GM21526 (cell line): ENCODE measurements around the gene TPSB2.
"Not testable (repeated sequence)": the region's sequence is repeated elsewhere in the genome, so short reads cannot be mapped to it uniquely, and the experiment has no call there.

Source experiments
- ATAC-seq: cut with Tn5 transposase; IDR thresholded peaks from one replicate; pipeline ENCODE4 v1.9.1; 2021; ENCODE audit warnings: moderate library complexity; ENCODE audit not compliant: unreplicated experiment, low FRiP score

Gene TPSB2

DNA sequence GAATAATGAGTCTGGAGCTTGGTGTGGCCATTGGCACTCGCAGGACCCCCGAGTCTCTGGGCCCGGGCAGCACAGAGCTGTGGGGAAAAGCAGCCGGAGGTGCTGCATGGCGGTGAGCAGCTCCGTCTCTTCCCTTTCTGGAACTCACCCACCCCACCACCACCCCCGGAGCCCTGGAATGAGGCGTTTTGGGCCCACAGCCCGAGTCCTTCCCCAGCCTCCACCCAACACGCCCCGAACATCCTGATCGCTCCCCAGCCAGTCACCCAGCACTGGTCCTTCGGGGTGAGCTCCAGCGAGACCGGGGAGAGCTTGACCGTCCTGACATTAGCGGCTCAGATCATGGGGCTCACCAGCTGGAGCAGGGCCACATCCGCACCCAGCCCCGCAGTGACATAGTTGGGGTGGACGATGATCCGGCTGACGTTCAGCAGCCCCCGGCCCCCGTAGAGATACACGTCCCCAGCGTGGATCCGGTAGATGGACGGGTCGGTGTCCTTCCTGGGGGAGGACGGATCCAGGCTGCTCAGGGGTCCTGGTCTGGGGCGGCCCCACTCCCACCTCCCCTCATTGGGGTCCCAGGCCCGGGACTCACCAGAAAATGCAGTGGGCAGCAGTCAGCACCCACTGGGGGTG, 32.3 kb upstream of the TPSB2 start:
- ATAC-seq, result no peak

DNA sequence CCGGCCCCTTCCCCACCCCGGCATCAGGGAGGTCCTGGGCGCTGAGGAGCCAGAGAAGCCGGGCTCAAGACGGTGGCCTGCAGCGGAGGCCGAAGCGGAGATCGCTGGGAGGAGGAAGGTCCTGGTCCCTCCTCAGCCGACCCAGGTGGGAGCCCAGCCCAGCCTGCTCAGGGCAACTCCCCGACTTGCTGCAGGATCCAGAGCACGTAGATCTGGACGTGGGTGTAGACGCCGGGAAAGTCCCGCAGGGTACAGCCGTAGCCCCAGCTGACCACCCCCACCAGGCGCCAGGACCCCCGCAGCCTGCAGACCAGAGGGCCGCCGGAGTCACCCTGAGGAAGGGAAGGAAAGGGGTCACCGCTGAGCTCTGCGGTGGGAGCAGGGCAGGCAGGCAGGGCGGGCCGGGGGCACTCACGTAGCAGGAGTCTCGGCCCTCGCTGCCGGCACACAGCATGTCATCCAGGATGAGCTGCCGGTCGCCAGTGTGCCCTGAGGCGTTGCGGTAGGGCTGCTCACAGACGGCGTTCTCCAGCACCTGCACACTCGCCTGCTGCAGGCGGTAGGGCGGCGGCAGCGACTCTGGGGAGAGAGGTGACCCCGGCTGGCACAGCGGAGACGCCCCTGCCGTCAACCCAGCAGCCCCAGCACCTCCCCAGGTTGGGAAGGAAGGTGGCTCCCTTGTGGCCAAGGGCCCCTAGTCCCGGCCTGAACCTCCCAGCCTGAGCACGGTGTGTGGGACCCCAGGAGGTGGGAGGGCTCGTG, 31.3 kb upstream of the TPSB2 start:
- no peak for ATAC-seq

DNA sequence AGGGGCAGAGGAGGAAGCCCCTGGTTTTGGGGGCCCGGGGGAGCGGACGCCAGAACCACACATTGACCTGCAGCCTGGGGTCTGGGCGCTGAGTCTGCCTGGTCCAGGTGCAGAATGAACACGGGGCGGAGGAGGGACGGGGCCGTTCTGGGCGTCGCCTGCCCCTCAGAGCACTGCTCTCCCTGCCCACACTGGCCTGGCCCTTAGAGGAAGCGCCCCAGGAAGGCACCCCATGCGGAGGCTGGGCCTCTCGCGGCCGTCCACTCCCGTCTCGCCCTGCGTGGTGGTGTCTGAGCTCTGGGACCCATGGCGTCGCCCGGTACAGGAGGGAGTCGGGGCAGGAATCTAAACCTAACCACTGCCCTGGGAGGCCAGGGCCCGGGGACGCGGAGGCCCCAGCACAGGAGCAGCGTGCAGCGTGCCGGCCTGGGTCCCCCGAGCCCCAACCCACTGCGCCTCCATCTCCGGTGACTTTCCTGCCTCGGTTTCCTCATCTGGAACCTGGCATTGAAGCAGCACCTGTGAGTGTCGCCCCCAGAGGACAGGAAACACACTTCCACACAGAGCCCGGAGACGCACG, 30.2 kb upstream of the TPSB2 start:
- ATAC-seq, result no peak

DNA sequence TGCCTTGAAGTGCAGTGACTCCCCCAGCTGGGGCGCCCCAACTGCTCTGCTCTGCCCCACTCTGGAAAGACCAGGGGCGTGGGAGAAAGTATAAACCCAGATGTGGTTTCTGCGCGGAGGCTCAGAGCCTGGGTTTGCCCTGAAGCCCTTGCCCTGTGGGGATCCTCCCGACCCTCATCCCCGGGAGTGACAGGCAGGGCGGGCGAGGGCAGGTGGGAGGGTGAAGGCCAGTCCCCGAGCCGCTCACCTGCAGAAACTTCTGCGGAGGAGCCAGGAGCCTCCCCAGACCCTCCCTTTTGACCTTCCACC, 29.7 kb upstream of the TPSB2 start:
- no peak for ATAC-seq

DNA sequence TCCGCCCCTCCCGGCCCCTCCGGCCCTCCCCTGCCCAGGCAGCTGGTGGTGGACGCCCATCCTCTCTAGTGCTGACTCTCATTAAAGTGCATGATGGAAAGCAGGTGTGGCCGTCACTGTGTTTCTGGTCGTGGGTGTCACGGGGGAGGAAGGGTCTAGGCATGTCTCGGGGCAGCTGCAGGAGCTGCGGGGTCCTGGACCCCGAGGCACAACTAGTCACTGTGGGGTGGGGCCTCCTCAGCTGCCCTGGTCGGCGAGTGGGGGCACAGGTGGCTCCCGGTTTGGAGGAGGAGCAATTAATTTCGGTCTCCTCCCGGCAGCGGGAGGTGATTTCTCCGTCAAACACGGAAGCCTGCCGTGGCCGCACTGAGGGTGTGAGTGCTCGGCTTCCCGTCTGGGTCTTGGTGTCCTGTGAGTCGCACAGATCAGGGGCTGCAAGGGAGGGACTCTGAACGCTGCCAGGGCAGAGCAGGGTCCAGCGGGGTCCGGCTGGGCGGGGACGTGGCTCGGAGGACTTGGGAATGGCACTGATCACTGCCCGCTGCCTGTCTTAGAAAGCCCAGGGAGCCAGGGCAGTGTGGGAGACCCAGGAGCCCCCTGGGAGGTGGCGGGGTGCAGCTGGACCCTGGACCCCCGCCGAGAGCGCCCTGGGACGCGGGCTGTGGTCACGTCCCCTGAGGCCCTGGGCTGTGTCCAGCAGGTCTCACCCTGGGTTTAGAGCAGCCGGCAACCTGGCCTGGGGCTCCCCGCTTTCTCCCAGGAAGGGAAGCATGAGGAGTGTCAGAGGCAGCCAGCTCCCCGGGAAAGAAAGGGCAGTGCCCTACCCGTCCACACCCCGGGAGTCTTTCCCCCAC, 29.1 kb upstream of the TPSB2 start:
- no peak for ATAC-seq

DNA sequence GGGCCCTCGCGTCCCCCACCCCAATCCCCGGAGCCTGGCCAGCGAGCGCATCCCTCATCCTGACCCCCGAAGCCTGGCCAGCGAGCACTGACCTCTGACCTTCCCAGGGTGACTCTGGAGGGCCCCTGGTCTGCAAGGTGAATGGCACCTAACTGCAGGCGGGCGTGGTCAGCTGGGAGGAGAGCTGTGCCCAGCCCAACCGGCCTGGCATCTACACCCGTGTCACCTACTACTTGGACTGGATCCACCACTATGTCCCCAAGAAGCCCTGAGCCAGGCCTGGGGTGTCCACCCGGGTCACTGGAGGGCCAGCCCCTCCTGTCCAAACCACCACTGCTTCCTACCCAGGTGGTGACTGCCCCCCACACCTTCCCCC, 28.2 kb upstream of the TPSB2 start:
- ATAC-seq, result no peak

DNA sequence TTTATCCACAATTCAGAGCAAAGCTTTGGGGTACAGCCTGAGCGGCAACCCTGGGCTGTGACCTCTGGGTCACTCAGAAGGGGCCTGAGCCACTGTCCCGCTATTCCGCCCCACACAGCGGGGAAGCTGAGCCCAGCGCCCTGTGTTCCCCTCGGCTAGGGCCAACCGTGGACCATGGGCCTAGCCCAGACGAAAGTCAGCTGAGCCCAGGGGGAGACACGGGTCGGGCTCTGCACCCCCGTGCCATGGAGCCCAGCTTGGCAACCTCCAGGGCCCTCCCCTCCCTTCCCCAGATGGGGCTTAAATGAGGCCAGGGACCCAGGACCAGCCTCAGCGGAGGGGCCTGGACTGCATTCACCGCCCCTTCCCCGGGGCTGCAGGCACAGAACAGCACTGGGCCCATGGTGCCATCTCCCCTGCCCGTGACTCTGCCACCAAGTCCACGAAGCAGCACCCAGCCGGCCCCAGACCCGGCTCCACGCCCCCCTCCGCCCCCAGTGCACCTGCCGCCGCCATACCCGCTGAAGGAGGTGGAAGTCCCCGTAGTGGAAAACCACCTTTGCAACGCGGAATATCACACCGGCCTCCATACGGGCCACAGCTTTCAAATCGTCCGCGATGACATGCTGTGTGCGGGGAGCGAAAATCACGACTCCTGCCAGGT, 27.7 kb upstream of the TPSB2 start:
- ATAC-seq, result no peak

DNA sequence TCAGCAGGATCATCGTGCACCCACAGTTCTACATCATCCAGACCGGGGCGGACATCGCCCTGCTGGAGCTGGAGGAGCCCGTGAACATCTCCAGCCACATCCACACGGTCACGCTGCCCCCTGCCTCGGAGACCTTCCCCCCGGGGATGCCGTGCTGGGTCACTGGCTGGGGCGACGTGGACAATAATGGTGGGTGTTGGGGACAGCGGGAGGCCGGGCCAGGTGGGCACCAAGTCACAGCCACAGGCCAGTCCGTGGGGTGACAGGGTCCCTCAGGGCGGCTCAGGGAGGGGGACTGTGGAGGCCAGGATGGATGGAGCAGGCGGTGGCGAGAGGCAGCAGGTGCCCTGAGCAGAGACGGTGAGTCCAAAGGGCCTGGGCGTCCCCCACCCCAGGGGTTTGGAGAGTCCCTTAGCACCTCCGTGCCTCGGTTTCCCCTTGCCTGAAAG, 26.9 kb upstream of the TPSB2 start:
- ATAC-seq, result no peak

DNA sequence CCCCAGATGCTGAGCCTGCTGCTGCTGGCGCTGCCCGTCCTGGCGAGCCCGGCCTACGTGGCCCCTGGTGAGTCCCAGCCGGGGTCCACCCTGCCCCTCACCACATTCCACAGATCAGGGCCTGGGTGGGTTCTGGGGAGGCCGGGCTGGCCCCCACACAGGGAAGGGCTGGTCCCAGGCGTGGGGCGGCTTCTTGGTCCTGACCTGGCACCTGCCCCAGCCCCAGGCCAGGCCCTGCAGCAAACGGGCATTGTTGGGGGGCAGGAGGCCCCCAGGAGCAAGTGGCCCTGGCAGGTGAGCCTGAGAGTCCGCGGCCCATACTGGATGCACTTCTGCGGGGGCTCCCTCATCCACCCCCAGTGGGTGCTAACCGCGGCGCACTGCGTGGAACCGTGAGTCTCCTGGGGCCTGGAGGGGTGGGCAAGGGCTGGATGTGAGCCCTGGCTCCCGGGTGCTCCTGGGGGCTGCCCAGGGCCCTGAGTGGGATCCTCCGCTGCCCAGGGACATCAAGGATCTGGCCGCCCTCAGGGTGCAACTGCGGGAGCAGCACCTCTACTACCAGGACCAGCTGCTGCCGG, 26.4 kb upstream of the TPSB2 start:
- ATAC-seq, result not testable (repeated sequence)

DNA sequence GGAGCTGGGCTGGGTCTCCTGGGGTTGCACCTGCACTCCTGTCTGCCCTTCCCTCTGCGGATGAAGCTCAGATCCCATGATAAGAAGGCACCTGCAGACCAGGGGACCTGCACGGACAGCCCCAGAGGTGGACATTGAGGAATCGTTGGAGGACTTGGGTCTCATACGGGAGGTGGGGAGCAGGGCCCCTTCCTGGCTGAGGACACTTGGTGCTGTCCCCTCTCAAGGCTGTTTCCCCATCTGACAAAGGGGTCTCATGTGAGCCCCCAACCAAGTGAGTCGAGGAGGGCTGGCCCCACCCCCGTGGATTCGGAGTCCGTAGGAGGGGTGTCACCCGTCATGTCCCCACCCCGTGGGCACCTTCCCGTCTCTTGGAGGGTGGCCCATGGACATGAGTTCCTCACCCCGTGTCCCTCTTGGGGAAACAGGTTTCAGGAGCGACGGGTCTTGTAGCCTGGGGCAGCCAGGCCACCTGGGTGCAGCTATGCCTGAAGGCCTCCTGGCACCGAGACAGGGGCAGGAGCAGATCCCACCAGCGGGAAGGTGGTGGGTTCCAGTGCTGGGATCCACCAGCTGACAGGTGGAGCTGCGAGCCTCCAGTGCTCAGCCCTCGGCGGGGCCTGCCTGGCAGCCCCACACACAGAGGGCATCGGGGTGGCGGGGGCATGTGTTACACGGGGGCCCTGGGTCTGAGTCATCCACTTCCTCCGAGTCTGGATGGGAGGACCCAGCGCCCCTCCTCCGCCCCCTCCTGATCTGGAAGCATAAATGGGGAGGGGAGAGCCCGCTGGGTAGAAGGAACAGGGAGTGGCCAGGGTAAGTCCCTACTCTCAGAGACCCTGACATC, 25.5 kb upstream of the TPSB2 start, which contains the start of gene TPSD1:
TSS of gene TPSD1 (plus strand) at position 794 of the 847 bp plus-strand sequence. CDS start 212 bp downstream, outside the sequence.
- ATAC-seq, result not testable (repeated sequence)

DNA sequence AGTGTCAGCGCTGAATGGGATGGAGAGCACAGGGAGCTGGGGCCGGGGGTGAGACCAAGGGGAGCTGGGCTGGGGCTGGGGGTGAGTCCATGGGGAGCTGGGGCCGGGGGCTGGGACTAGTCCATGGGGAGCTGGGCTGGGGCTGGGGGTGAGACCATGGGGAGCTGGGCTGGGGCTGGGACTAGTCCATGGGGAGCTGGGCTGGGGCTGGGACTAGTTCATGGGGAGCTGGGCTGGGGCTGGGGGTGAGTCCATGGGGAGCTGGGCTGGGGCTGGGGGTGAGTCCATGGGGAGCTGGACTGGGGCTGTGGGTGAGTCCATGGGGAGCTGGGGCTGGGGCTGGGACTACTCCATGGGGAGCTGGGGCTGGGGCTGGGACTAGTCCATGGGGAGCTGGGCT, 24.8 kb upstream of the TPSB2 start:
- not testable (repeated sequence) for ATAC-seq

DNA sequence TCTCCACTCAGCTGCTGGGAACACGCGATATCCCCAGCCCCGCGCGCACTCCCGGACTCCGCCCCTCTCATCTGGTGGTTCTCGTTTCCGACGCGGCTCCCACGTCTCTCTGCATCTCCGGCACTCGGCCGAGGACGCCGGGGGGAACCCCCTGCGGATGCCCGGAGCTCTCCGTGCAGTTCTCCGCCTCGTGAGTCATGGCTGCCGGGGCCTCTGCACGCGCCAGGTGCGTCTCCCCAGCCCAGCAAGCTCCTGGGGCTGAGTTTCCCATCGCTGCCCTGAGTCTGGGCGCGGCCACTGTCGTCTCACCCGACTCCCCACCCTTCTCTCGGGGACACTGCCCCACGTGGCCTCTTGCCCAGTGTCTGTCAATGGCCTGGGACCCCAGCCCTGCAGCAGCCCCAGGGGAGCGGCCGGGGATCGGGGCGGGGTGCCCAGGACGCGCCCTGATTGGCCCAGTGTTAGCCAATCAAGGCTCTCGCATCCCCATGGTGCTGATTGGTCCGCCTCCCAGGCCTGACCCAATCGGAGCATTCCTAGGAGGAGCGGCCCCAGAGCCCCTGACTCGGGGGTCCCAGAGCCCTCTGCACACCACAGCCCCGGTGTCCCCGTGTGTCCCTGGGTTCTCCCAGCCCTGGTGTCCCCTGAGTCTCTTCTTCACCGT, 23.8 kb upstream of the TPSB2 start:
- not testable (repeated sequence) for ATAC-seq

DNA sequence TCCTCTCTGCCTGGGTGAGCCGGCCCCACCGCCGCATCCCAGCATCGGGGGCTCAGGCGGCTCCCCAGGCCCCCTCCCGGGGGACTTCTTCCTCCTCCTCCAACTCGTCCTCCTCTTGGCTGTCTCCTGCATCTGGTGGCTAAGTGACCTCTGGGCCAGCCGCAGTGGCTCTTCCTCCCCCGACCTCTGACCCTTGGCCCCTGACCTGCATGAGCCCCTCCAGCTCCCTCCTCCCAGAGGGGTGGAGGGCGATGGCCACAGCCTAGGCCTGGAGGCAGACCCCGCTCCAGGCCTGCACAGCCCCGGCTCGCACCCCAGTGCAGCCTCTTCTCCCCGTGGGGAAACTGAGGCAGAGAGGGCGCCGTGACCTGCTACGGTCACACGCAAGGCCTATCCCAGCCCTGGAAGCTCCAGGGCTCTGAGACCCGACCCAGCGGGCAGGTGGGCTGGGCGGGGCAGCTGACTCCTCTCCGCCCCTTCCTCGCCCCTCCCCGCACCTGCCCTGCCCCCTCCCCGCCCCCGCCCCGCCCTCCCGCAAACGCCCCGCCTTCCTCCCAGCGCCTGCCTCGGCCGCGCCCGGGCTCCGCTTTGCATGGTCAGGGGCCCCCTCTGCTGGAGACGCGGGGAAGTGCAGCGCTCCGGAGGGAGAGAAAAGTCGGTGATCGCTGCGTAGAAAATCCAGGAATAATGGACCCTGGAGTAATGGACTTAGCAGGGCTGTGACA, 19.2 kb upstream of the TPSB2 start:
- ATAC-seq, result not testable (repeated sequence)

DNA sequence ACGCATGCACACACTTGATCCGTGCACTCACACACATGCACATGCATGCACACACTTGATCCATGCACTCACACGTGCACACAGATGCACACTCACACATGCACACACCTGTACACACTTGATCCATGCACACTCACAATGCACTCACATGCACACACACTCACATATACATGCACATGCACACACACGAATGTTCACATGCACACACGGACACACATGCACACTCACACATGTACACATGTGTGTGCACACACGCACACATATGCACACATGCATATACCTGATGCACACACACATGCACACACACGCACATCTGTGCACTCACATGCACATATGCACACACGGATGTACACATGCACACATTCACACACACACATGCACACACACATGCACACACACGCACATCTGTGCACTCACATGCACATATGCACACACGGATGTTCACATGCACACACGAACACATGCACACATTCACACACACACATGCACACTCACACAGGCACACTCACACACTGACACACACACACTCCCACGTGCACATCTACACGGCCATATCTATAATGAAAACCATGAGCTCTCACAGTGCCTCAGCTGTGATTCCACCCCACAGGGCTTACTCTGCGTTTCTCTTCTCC, 18.0 kb upstream of the TPSB2 start:
- ATAC-seq, result not testable (repeated sequence)

DNA sequence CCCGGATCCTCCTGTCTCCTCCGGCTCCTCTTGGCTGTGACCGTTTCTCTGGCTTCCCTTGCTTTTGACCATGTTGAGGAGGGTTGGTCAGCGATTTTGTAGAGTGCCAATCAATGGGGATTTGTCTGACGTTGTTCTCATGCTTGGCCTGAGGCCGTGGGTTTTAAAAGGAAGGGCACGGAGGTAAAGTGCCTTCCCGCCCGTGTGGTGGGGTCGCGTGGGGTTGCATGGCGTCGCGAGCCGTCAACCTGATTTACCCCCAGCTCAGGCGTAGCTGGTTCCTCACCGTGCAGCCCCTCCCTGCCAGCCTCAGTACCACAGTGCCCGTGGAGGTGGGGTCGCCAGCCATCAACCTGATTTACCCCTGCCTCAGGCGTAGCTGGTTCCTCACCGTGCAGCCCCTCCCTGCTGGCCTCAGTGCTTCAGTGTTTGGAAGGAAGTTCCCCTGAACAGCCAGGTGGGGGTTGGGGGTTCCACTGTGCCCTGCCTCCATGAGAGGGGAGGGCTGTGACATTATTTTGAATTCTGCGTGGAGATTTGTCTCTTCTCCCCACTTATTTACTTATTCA, 15.6 kb upstream of the TPSB2 start:
- no peak for ATAC-seq

DNA sequence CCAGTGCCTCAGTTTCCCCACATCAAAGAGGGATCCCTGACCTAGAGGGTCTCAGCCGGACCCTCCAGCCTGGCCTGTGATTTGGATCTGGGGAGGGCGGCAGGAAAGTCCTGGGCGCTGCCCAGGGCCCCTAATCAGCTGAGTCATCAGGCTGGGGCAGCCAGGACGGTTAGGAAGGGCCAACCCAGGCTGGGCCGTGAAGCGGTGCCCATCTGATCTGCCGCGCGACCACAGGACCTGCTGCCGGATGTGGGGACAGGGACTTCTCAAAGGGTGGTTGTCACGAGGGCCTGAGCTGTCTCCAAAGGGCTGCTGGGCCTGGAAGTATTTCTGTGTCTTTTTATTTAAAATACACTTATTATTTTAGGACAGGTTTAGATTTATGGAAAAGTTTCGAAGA, 14.9 kb upstream of the TPSB2 start:
- no peak for ATAC-seq
